Panc1 (cell line): ENCODE measurements around the gene TECR.

Source experiments
- POLR2AphosphoS5 ChIP-seq: IDR thresholded peaks from 2 replicates; pipeline ENCODE4 v1.6.1; 2012; ENCODE audit warnings: mild to moderate bottlenecking, low read depth, low read length, moderate library complexity
- SIN3A ChIP-seq: IDR thresholded peaks from 2 replicates; pipeline ENCODE4 v1.6.1; 2012; ENCODE audit warnings: low read depth, mild to moderate bottlenecking, low read length, moderate library complexity, borderline replicate concordance; ENCODE audit not compliant: insufficient read depth
- TF ChIP-seq, protein P1 (sequence below), 2 experiments: IDR thresholded peaks; 2 replicates each; pipeline ENCODE4 v1.6.1; 2011 to 2012; ENCODE audit warnings: low read depth in 2 of 2, control low read depth in 1 of 2, low read length in 1 of 2, mild to moderate bottlenecking in 1 of 2, moderate library complexity in 1 of 2; ENCODE audit not compliant: insufficient read depth in 1 of 2
- TF ChIP-seq, protein P2 (sequence below): fragments of 450-650 bp; IDR thresholded peaks from 2 replicates; pipeline ENCODE4 v1.5.1; 2017; ENCODE audit warnings: mild to moderate bottlenecking

DNA sequence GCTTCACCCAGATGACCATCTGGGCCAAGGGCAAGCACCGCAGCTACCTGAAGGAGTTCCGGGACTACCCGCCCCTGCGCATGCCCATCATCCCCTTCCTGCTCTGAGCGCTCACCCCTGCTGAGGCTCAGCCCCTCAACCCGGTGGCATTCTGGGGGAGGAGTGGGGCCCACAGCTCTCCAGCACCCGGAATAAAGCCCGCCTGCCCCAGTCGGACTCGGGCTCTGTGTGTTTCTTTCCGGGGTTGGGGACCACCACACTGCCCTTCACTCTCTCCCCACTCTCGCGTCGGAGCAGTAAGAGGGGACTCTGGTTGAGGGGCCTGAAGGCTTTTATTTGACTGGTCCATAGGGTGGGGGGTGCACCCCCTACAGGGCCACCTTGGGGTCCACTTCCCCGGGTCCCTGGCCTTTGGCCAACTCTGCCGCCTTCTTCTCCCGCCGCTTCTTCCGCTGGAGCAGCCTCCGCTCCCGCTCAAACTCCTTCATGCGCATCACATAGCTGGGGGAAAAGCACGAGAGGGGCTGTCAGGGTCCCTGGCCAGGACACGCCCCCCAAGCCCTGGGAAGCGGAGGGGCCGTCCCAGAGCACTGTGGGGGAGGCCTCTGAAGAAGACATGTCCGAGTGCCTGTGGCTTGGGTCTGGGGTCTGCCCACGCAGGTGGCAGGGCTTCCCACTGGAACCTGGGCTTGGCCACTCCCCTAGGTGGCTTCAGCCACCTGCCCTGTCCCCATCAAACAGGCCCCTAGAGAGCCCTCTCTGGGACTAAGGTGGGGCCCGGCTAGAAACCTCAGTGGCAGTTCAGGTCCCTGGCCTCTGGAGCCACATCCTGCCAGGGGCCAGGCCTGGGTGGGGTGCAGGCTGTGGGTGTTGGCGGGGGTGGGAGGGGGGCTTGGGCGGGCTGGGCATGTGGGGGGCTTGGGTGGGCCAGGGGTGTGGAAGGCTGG, 36.6 kb downstream of the TECR start:
- TF ChIP-seq, protein P1, sequence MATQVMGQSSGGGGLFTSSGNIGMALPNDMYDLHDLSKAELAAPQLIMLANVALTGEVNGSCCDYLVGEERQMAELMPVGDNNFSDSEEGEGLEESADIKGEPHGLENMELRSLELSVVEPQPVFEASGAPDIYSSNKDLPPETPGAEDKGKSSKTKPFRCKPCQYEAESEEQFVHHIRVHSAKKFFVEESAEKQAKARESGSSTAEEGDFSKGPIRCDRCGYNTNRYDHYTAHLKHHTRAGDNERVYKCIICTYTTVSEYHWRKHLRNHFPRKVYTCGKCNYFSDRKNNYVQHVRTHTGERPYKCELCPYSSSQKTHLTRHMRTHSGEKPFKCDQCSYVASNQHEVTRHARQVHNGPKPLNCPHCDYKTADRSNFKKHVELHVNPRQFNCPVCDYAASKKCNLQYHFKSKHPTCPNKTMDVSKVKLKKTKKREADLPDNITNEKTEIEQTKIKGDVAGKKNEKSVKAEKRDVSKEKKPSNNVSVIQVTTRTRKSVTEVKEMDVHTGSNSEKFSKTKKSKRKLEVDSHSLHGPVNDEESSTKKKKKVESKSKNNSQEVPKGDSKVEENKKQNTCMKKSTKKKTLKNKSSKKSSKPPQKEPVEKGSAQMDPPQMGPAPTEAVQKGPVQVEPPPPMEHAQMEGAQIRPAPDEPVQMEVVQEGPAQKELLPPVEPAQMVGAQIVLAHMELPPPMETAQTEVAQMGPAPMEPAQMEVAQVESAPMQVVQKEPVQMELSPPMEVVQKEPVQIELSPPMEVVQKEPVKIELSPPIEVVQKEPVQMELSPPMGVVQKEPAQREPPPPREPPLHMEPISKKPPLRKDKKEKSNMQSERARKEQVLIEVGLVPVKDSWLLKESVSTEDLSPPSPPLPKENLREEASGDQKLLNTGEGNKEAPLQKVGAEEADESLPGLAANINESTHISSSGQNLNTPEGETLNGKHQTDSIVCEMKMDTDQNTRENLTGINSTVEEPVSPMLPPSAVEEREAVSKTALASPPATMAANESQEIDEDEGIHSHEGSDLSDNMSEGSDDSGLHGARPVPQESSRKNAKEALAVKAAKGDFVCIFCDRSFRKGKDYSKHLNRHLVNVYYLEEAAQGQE (IDR thresholded peaks at IDR 0.05; ENCODE audit: insufficient read depth in 1 of 2, low read depth in 2 of 2, low read length in 1 of 2): no peak
- TF ChIP-seq POLR2AphosphoS5 (no peak), SIN3A (no peak)
- TF ChIP-seq, protein P2, sequence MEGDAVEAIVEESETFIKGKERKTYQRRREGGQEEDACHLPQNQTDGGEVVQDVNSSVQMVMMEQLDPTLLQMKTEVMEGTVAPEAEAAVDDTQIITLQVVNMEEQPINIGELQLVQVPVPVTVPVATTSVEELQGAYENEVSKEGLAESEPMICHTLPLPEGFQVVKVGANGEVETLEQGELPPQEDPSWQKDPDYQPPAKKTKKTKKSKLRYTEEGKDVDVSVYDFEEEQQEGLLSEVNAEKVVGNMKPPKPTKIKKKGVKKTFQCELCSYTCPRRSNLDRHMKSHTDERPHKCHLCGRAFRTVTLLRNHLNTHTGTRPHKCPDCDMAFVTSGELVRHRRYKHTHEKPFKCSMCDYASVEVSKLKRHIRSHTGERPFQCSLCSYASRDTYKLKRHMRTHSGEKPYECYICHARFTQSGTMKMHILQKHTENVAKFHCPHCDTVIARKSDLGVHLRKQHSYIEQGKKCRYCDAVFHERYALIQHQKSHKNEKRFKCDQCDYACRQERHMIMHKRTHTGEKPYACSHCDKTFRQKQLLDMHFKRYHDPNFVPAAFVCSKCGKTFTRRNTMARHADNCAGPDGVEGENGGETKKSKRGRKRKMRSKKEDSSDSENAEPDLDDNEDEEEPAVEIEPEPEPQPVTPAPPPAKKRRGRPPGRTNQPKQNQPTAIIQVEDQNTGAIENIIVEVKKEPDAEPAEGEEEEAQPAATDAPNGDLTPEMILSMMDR: no peak
